Fibroblast of lung (primary cell): Measurements from ENCODE around the gene AOC1. TPM values are rescaled to one million over a fixed set of nuclear protein-coding genes. Genes with fewer than 3 reads are reported as not detected.

ENCODE experiments used
- DNase-seq, 2 donors: peaks; one replicate each; pipeline versions ENCODE4 v3.0.0 to v3.0.0-alpha.2; 2010; ENCODE audit warnings: low read depth in 2 of 2
- H2AFZ ChIP-seq: 2 replicates; pipeline ENCODE4 v1.5.1; 2012; ENCODE audit warnings: low read length, control low read depth, inconsistent platforms
- H3K27ac ChIP-seq: 2 replicates; pipeline ENCODE4 v1.5.1; 2011; ENCODE audit warnings: low read length, control low read depth; ENCODE audit not compliant: insufficient read depth
- H3K27me3 ChIP-seq: 2 replicates; pipeline ENCODE4 v1.5.1; 2011; ENCODE audit warnings: mild to moderate bottlenecking, low read length; ENCODE audit not compliant: control insufficient read depth, insufficient read depth
- H3K36me3 ChIP-seq: 2 replicates; pipeline ENCODE4 v1.5.1; 2011; ENCODE audit warnings: low read length; ENCODE audit not compliant: control insufficient read depth, insufficient read depth
- H3K4me1 ChIP-seq: 2 replicates; pipeline ENCODE4 v1.5.1; 2011; ENCODE audit warnings: low read length; ENCODE audit not compliant: control insufficient read depth, insufficient read depth; ENCODE audit errors: extremely low read depth
- H3K4me2 ChIP-seq: 2 replicates; pipeline ENCODE4 v1.5.1; 2011; ENCODE audit warnings: low read length, control low read depth; ENCODE audit not compliant: insufficient read depth; ENCODE audit errors: extremely low read depth
- H3K4me3 ChIP-seq, 4 experiments: fragments of 200-600 bp in 1 of 4; sonication (generic) in 1 of 4; replicated peaks in 1 of 4; 2 replicates each; pipeline ENCODE4 v1.5.1; 2011 to 2016; ENCODE audit warnings: low read length in 4 of 4, low read depth in 3 of 4, mild to moderate bottlenecking in 3 of 4, control low read depth in 2 of 4, inconsistent platforms in 1 of 4, mixed read lengths in 1 of 4; ENCODE audit not compliant: insufficient read depth in 1 of 4; ENCODE audit errors: control extremely low read depth in 1 of 4
- H3K79me2 ChIP-seq: 2 replicates; pipeline ENCODE4 v1.5.1; 2012; ENCODE audit warnings: mild to moderate bottlenecking, low read length, inconsistent platforms; ENCODE audit not compliant: control insufficient read depth, insufficient read depth
- H3K9ac ChIP-seq: 2 replicates; pipeline ENCODE4 v1.5.1; 2011; ENCODE audit warnings: mild to moderate bottlenecking, low read length, control low read depth; ENCODE audit not compliant: insufficient read depth
- H3K9me3 ChIP-seq: 2 replicates; pipeline ENCODE4 v1.5.1; 2012; ENCODE audit warnings: low read depth, low read length; ENCODE audit not compliant: control insufficient read depth, insufficient read depth
- H4K20me1 ChIP-seq: 2 replicates; pipeline ENCODE4 v1.5.1; 2011; ENCODE audit warnings: low read length; ENCODE audit not compliant: control insufficient read depth, insufficient read depth; ENCODE audit errors: extremely low read depth
- CTCF ChIP-seq, 2 donors: IDR thresholded peaks in 1 of 2; conservative IDR thresholded peaks in 1 of 2; 1 replicate in 1 of 2; 2 replicates in 1 of 2; pipeline ENCODE4 v1.5.1; 2011 to 2012; ENCODE audit warnings: low read length in 2 of 2, control low read depth in 1 of 2, inconsistent platforms in 1 of 2, low read depth in 1 of 2, mild to moderate bottlenecking in 1 of 2
- EZH2 ChIP-seq: IDR thresholded peaks from 2 replicates; pipeline ENCODE4 v1.5.1; 2012; ENCODE audit warnings: low read length, control low read depth, mild to moderate bottlenecking; ENCODE audit errors: missing control alignments
- polyA plus RNA-seq, 2 donors: library from polyadenylated mRNA; depleted of rRNA in 1 of 2; stranded (reverse) in 1 of 2; unstranded in 1 of 2; fragments of >200 nt; gene quantifications; 2 replicates each; pipeline ENCODE4 v1.2.1, GENCODE V29; 2011 to 2012; ENCODE audit warnings: missing spikeins in 1 of 2
- total RNA-seq: library from RNA; depleted of rRNA; stranded (reverse); fragments of >200 nt; gene quantifications from 2 replicates; pipeline ENCODE4 v1.2.1, GENCODE V29; 2014

AOC1 gene
- total and polyA plus RNA-seq, 2 donors (not counting 1 experiment from before 2014, with no cell fraction given): not detected

GRCh38 chr7:150830937-150831336 lies 21.4 kb upstream of the AOC1 start:
- no peaks in the 10 kb centered on the region for H4K20me1 ChIP-seq
- no peak for DNase-seq
- H3K36me3 ChIP-seq: no peaks in the 10 kb centered on the region
- no peak overlapping the region for H3K4me2 ChIP-seq
- H3K9me3 ChIP-seq: no peaks in the 10 kb centered on the region
- no peak overlapping the region for H3K9ac ChIP-seq
- TF ChIP-seq EZH2: no peak
- no peak for TF ChIP-seq CTCF (conservative IDR thresholded peaks at IDR 0.05 in 1 of 2, IDR thresholded peaks at IDR 0.05 in 1 of 2; ENCODE audit: low read depth in 1 of 2, low read length in 2 of 2)
- no peak overlapping the region for H3K27ac ChIP-seq
- no peaks in the 10 kb centered on the region for H3K27me3 ChIP-seq
- H3K4me1 ChIP-seq: no peaks in the 10 kb centered on the region
- no peak overlapping the region for H2AFZ ChIP-seq
- H3K4me3 ChIP-seq: no peak overlapping the region
- no peaks in the 10 kb centered on the region for H3K79me2 ChIP-seq

DNA sequence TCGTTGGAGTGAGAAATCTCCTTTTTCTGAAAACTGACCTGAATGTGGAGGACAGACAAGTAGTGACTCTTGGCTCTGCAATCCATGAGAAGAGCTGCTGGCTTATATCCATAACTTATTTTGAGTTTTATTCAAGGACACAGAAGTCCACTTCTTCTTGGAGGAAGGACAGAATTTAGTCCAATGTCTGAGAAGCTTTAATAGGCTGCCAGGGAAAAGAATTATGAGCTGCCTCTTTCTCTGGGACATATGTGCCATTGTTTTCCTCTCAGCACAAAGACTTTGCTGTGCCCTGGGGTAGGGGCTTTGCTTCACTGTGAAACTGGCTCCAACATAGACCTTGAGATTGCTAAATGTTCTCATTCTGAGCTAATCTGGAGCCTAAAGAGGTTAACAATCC lies 20.5 kb upstream of the AOC1 start:
- H3K27ac ChIP-seq: no peak overlapping the region
- DNase-seq: no peak
- no peak overlapping the region for H2AFZ ChIP-seq
- no peak overlapping the region for H3K9ac ChIP-seq
- H3K27me3 ChIP-seq: no peaks in the 10 kb centered on the region
- H4K20me1 ChIP-seq: no peaks in the 10 kb centered on the region
- H3K36me3 ChIP-seq: no peaks in the 10 kb centered on the region
- H3K79me2 ChIP-seq: no peaks in the 10 kb centered on the region
- no peak overlapping the region for H3K4me3 ChIP-seq
- H3K9me3 ChIP-seq: no peaks in the 10 kb centered on the region
- no peak for TF ChIP-seq EZH2
- no peak for TF ChIP-seq CTCF (conservative IDR thresholded peaks at IDR 0.05 in 1 of 2, IDR thresholded peaks at IDR 0.05 in 1 of 2; ENCODE audit: low read depth in 1 of 2, low read length in 2 of 2)
- no peak overlapping the region for H3K4me2 ChIP-seq
- H3K4me1 ChIP-seq: no peaks in the 10 kb centered on the region

- Histone ChIP-seq H3K9ac (no peak overlapping the region), H3K9me3 (no peaks in the 10 kb centered on the region), H3K4me2 (no peak overlapping the region), H3K27me3 (no peaks in the 10 kb centered on the region), H3K4me1 (no peaks in the 10 kb centered on the region), H4K20me1 (no peaks in the 10 kb centered on the region), H2AFZ (no peak overlapping the region), H3K27ac (no peak overlapping the region), H3K4me3 (no peak overlapping the region), H3K36me3 (no peaks in the 10 kb centered on the region), H3K79me2 (no peaks in the 10 kb centered on the region)
- TF ChIP-seq EZH2 (no peak), CTCF (conservative IDR thresholded peaks at IDR 0.05 in 1 of 2, IDR thresholded peaks at IDR 0.05 in 1 of 2; ENCODE audit: low read depth in 1 of 2, low read length in 2 of 2) (no peak)
- DNase-seq: no peak
These were observed 17.3 kb upstream of the AOC1 start for GRCh38 chr7:150835019-150835418.
